A549 (cell line): ENCODE measurements around the gene BPIFA1. TPM values are rescaled to one million over a fixed set of nuclear protein-coding genes. Genes with fewer than 3 reads are reported as not detected.

Experiments used
- ATAC-seq, 2 experiments: fragments of 200-7000 bp in 1 of 2; fragments of >200 bp in 1 of 2; cut with Nextera tagmentation in 1 of 2; cut with Tn5 transposase in 1 of 2; 3 replicates each; pipeline versions ENCODE4 v1.8.0 to v1.9.1; 2018 to 2020; ENCODE audit warnings: mild to moderate bottlenecking in 1 of 2, moderate library complexity in 1 of 2
- CTCF ChIA-PET: fragments of 300-600 bp; sonication (Branson Sonifier 250); formaldehyde crosslinking; extraction: SDS; loops from one replicate; lab custom pipeline; 2021; ENCODE audit warnings: antibody characterized with exemption, inconsistent platforms; lab: Yijun Ruan, JAX
- POLR2A ChIA-PET: fragments of 350-600 bp; formaldehyde crosslinking; extraction: SDS; loops from one replicate; lab custom pipeline; 2021; ENCODE audit warnings: antibody characterized with exemption, inconsistent platforms; lab: Yijun Ruan, JAX
- DNase-seq, 2 experiments: peaks; one replicate each; pipeline versions ENCODE4 v3.0.0 to v3.0.0-alpha.2; 2011 to 2016; ENCODE audit warnings: low read depth in 1 of 2, low spot score in 1 of 2
- FAIRE-seq: peaks from 2 replicates; lab custom pipeline; 2011; peaks lifted over from hg19 to GRCh38; lab: Jason Lieb, UNC
- H3K27ac ChIP-seq, 2 experiments: fragments of >200 bp; sonication (Bioruptor Twin); formaldehyde crosslinking; 3 replicates each; pipeline ENCODE4 v1.5.1; 2016 to 2017
- H3K4me1 ChIP-seq: fragments of >200 bp; sonication (Bioruptor Twin); formaldehyde crosslinking; 3 replicates; pipeline ENCODE4 v1.6.1; 2016
- H3K4me2 ChIP-seq: fragments of >200 bp; sonication (Bioruptor Twin); formaldehyde crosslinking; 3 replicates; pipeline ENCODE4 v1.6.1; 2016
- H3K4me3 ChIP-seq: fragments of >200 bp; sonication (Bioruptor Twin); formaldehyde crosslinking; 3 replicates; pipeline ENCODE4 v1.5.1; 2016
- H3K9me3 ChIP-seq: fragments of >200 bp; sonication (Bioruptor Twin); formaldehyde crosslinking; 3 replicates; pipeline ENCODE4 v1.6.1; 2016
- BCL3 ChIP-seq: fragments of >200 bp; sonication (Bioruptor Twin); formaldehyde crosslinking; IDR thresholded peaks from 3 replicates; pipeline ENCODE4 v1.6.1; 2016
- BHLHE40 ChIP-seq: IDR thresholded peaks from 2 replicates; pipeline ENCODE4 v1.6.1; 2012; ENCODE audit warnings: low read depth, low read length, inconsistent platforms
- CBX2 ChIP-seq: fragments of 200-600 bp; sonication (generic); IDR thresholded peaks from 2 replicates; pipeline ENCODE4 v1.6.1; 2016; ENCODE audit warnings: low read depth, mild to moderate bottlenecking, borderline replicate concordance
- E2F6 ChIP-seq: IDR thresholded peaks from 2 replicates; pipeline ENCODE4 v1.6.1; 2012; ENCODE audit warnings: low read depth, borderline replicate concordance
- EHF ChIP-seq: fragments of 250-450 bp; sonication (Bioruptor Pico); IDR thresholded peaks from 2 replicates; pipeline ENCODE4 v1.5.0; 2020; ENCODE audit warnings: mild to moderate bottlenecking
- ESRRA ChIP-seq: fragments of 150-350 bp; IDR thresholded peaks from 2 replicates; pipeline ENCODE4 v1.6.1; 2014; ENCODE audit warnings: mild to moderate bottlenecking, low read length, borderline replicate concordance
- GATA3 ChIP-seq: IDR thresholded peaks from 2 replicates; pipeline ENCODE4 v1.6.1; 2012; ENCODE audit warnings: borderline replicate concordance
- HES2 ChIP-seq: fragments of >200 bp; sonication (Bioruptor Twin); formaldehyde crosslinking; IDR thresholded peaks from 2 replicates; pipeline ENCODE4 v1.6.1; 2016
- HEYL ChIP-seq: fragments of 250-450 bp; sonication (Bioruptor Pico); IDR thresholded peaks from 2 replicates; pipeline ENCODE4 v1.8.0; 2021; ENCODE audit warnings: mild to moderate bottlenecking, moderate library complexity
- HOXB13 ChIP-seq: fragments of 250-450 bp; sonication (Bioruptor Pico); IDR thresholded peaks from 2 replicates; pipeline ENCODE4 v1.5.0; 2020; ENCODE audit warnings: low read depth, mild to moderate bottlenecking, moderate library complexity
- JUN ChIP-seq, 2 experiments: fragments of >200 bp; sonication (Bioruptor Twin); formaldehyde crosslinking; IDR thresholded peaks; 2 replicates in 1 of 2; 3 replicates in 1 of 2; pipeline ENCODE4 v1.6.1; 2016 to 2017
- MAFK ChIP-seq: fragments of 450-650 bp; IDR thresholded peaks from 2 replicates; pipeline ENCODE4 v1.6.1; 2014; ENCODE audit not compliant: partially characterized antibody
- RAD21 ChIP-seq, 2 experiments: fragments of >200 bp in 1 of 2; sonication (Bioruptor Twin) in 1 of 2; formaldehyde crosslinking in 1 of 2; IDR thresholded peaks in 1 of 2; conservative IDR thresholded peaks in 1 of 2; 2 replicates in 1 of 2; 3 replicates in 1 of 2; pipeline ENCODE4 v1.6.1; 2012 to 2018; ENCODE audit warnings: inconsistent platforms in 1 of 2
- RARB ChIP-seq: fragments of 250-450 bp; sonication (Bioruptor Pico); IDR thresholded peaks from 2 replicates; pipeline ENCODE4 v1.8.0; 2021; ENCODE audit warnings: mild to moderate bottlenecking, moderate library complexity
- RNF2 ChIP-seq: fragments of 200-600 bp; sonication (generic); IDR thresholded peaks from 2 replicates; pipeline ENCODE4 v1.6.1; 2016; ENCODE audit warnings: low read depth, mild to moderate bottlenecking, antibody characterized with exemption, moderate library complexity, borderline replicate concordance
- TFCP2L1 ChIP-seq: fragments of 250-450 bp; sonication (Bioruptor Pico); IDR thresholded peaks from 2 replicates; pipeline ENCODE4 v1.5.0; 2021; ENCODE audit warnings: mild to moderate bottlenecking
- TP53 ChIP-seq: fragments of 250-450 bp; sonication (Bioruptor Pico); IDR thresholded peaks from 2 replicates; pipeline ENCODE4 v1.5.0; 2021; ENCODE audit warnings: mild to moderate bottlenecking, moderate library complexity
- USF2 ChIP-seq: fragments of 450-650 bp; IDR thresholded peaks from 2 replicates; pipeline ENCODE4 v1.6.1; 2014; ENCODE audit warnings: antibody characterized with exemption
- WGBS: methylation state at CpG from one replicate; pipeline ENCODE4 v1.1.6; 2017; ENCODE audit errors: missing lambda C conversion rate; 5-methylcytosine and 5-hydroxymethylcytosine counted together
- polyA minus RNA-seq: library from RNA; depleted of rRNA, polyadenylated mRNA; stranded (reverse); fragments of >200 nt; gene quantifications from 2 replicates; pipeline ENCODE4 v1.2.3, GENCODE V29; 2011; rRNA and poly(A)+ RNA removed
- polyA plus RNA-seq, 4 experiments: library from polyadenylated mRNA; depleted of rRNA in 3 of 4; stranded (reverse); fragments of >200 nt; fragmentation: RNase III in 1 of 4; extraction: RNeasy Plus Mini Kit Qiagen cat#74134 plus additional on column Dnase treatment in 1 of 4; gene quantifications; 2 replicates in 3 of 4; 3 replicates in 1 of 4; pipeline ENCODE4 v1.2.3, GENCODE V29; 2011 to 2017
- TF ChIP-seq, protein P1 (sequence below): fragments of 250-450 bp; sonication (Bioruptor Pico); IDR thresholded peaks from 2 replicates; pipeline ENCODE4 v1.5.0; 2020; ENCODE audit warnings: low read depth, mild to moderate bottlenecking, moderate library complexity
- TF ChIP-seq, protein P2 (sequence below): fragments of 200-600 bp; sonication (generic); IDR thresholded peaks from 2 replicates; pipeline ENCODE4 v1.6.1; 2016; ENCODE audit warnings: antibody characterized with exemption, mild to moderate bottlenecking, moderate library complexity

The BPIFA1 gene
- polyA plus RNA-seq (2011; rRNA removed) (not detected in 2 replicates), polyA plus RNA-seq (2017; fragmentation: RNase III; extraction: RNeasy Plus Mini Kit Qiagen cat#74134 plus additional on column Dnase treatment) (not detected in 3 replicates), polyA minus RNA-seq (not detected in 2 replicates)
- not detected in 2 replicates for polyA plus RNA-seq (2012; cell fraction: cytosol; rRNA removed)
- polyA plus RNA-seq (2012; cell fraction: nucleus; rRNA removed): not detected in 2 replicates

DNA sequence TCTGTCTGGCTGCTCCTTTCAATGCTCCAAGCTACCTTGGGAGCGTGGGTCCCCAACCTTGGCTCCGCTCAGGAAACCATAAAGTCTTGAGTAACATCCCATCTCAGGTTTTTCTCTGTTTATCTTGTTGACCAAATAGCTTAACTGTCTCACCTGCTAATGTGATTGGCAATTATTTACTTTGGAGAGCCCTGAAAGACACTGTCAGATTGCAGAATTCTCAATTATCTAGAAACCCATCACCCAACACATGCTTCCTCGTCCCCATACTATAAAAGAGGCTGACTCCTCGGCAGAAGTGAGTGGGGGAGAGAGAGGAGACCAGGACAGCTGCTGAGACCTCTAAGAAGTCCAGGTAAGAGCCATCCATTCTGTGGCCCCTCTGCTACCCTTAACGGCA lies at the start of gene BPIFA1:
BPIFA1 (plus strand) TSS at position 301 of the 400 bp plus-strand sequence. CDS start 1,716 bp downstream, outside the sequence.
- Histone ChIP-seq H3K9me3 (no peaks in the 10 kb centered on the region), H3K4me2 (no peak within 1 kb of the TSS), H3K27ac (no peak within 1 kb of the TSS), H3K4me1 (no peaks in the 10 kb centered on the region), H3K4me3 (no peak within 1 kb of the TSS)
- no peak for DNase-seq
- CTCF ChIA-PET: interaction anchor here (0.6 to 1.8 kb wide), 6 partner anchors 9 to 64 kb away, joined by 3 to 6 read pairs (median 3); no protein-coding TSS in a partner anchor
- WGBS: 19% methylated on average over 5 of the region's 5 CpGs
- no peak for FAIRE-seq
- POLR2A ChIA-PET: no interaction called here
- TF ChIP-seq GATA3: no peak
- no peak for TF ChIP-seq ESRRA
- TF ChIP-seq HOXB13 (CRISPR knock-in tag): no peak
- TF ChIP-seq TFCP2L1 (CRISPR knock-in tag): no peak
- no peak for ATAC-seq

GRCh38 chr20:33187491-33187890 lies 48.3 kb upstream of the BPIFA1 start:
- Histone ChIP-seq H3K4me2 (no peak overlapping the region), H3K27ac (no peak overlapping the region), H3K4me3 (no peak overlapping the region), H3K4me1 (peaks cover 10% of the 10 kb centered on the region; the same call in 1 of the 3 replicates), H3K9me3 (peaks cover 5% of the 10 kb centered on the region; the same call in 1 of the 3 replicates)
- DNase-seq (no peak), ATAC-seq (no peak), FAIRE-seq (no peak)
- ChIA-PET POLR2A (no interaction called here), CTCF (interaction anchor here (1.4 kb wide), 1 partner anchor 11 kb away, joined by 3 read pairs; no protein-coding TSS in a partner anchor)
- TF ChIP-seq HEYL (CRISPR knock-in tag): no peak
- TF ChIP-seq CBX2: no peak
- no peak for TF ChIP-seq MAFK
- no peak for TF ChIP-seq BHLHE40
- no peak for TF ChIP-seq RARB (CRISPR knock-in tag)
- TF ChIP-seq BCL3: no peak
- no peak for TF ChIP-seq TP53 (CRISPR knock-in tag)
- no peak for TF ChIP-seq HES2
- no peak for TF ChIP-seq E2F6
- TF ChIP-seq, protein P1, sequence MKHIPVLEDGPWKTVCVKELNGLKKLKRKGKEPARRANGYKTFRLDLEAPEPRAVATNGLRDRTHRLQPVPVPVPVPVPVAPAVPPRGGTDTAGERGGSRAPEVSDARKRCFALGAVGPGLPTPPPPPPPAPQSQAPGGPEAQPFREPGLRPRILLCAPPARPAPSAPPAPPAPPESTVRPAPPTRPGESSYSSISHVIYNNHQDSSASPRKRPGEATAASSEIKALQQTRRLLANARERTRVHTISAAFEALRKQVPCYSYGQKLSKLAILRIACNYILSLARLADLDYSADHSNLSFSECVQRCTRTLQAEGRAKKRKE (CRISPR knock-in tag): no peak
- no peak for TF ChIP-seq EHF (CRISPR knock-in tag)
- TF ChIP-seq, protein P2, sequence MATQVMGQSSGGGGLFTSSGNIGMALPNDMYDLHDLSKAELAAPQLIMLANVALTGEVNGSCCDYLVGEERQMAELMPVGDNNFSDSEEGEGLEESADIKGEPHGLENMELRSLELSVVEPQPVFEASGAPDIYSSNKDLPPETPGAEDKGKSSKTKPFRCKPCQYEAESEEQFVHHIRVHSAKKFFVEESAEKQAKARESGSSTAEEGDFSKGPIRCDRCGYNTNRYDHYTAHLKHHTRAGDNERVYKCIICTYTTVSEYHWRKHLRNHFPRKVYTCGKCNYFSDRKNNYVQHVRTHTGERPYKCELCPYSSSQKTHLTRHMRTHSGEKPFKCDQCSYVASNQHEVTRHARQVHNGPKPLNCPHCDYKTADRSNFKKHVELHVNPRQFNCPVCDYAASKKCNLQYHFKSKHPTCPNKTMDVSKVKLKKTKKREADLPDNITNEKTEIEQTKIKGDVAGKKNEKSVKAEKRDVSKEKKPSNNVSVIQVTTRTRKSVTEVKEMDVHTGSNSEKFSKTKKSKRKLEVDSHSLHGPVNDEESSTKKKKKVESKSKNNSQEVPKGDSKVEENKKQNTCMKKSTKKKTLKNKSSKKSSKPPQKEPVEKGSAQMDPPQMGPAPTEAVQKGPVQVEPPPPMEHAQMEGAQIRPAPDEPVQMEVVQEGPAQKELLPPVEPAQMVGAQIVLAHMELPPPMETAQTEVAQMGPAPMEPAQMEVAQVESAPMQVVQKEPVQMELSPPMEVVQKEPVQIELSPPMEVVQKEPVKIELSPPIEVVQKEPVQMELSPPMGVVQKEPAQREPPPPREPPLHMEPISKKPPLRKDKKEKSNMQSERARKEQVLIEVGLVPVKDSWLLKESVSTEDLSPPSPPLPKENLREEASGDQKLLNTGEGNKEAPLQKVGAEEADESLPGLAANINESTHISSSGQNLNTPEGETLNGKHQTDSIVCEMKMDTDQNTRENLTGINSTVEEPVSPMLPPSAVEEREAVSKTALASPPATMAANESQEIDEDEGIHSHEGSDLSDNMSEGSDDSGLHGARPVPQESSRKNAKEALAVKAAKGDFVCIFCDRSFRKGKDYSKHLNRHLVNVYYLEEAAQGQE: no peak
- no peak for TF ChIP-seq RAD21 (conservative IDR thresholded peaks at IDR 0.05 in 1 of 2, IDR thresholded peaks at IDR 0.05 in 1 of 2)
- TF ChIP-seq USF2: no peak
- TF ChIP-seq RNF2: no peak
- TF ChIP-seq JUN (IDR thresholded peaks at IDR 0.05): no peak
- 67% methylated on average over 4 of the region's 4 CpGs for WGBS
